Measurements from ENCODE around the gene SEMA3B. TPM values are rescaled to one million over a fixed set of nuclear protein-coding genes. Genes with fewer than 3 reads are reported as not detected.
"Not testable (repeated sequence)": the region's sequence is repeated elsewhere in the genome, so short reads cannot be mapped to it uniquely, and the experiment has no call there.

The SEMA3B gene
- total RNA-seq, 4 donors from 2014 or later = 37.4 to 66.6 (median 46.4) TPM

- no peak for TF ChIP-seq EP300 (IDR thresholded peaks at IDR 0.05)
- peak; percentile 20 to 68 for TF ChIP-seq POLR2AphosphoS5 (IDR thresholded peaks at IDR 0.05)
- no peak for TF ChIP-seq CTCF (IDR thresholded peaks at IDR 0.05)
- peaks cover 23 to 48% (median 45%) of the 10 kb centered on the region in 4 donors for H3K4me1 ChIP-seq
- 78% methylated on average over 4 of the region's 14 CpGs for WGBS
- peaks cover 0 to 4% (median 0%) of the 10 kb centered on the region in 4 donors for H3K36me3 ChIP-seq
- H3K9me3 ChIP-seq = no peaks in the 10 kb centered on the region
- DNase-seq (ENCODE audit: extremely low spot score) = no peak
- intact Hi-C loops (cut with DNase I) = no loop called here
- H3K4me3 ChIP-seq = peak within 1 kb of the TSS; percentile 28 to 53 (median 36)
- H3K27ac ChIP-seq (replicated peaks in 1 of 4) = peak within 1 kb of the TSS; percentile 64 to 91 (median 70)
- H3K27me3 ChIP-seq = no peaks in the 10 kb centered on the region
These were observed 34.3 kb downstream of the SEMA3B start, which contains the start of gene HYAL1 for GRCh38 chr3:50303013-50303815. Gene HYAL1, minus strand, starts transcription at chr3:50303574. Its CDS starts 618 bp downstream, at chr3:50302956.

GRCh38 chr3:50304601-50305000 lies 35.7 kb downstream of the SEMA3B start:
- H3K36me3 ChIP-seq = peaks cover 0 to 10% (median 4%) of the 10 kb centered on the region in 4 donors
- DNase-seq (ENCODE audit: extremely low spot score) = no peak
- H3K4me3 ChIP-seq = no peak overlapping the region
- intact Hi-C loops (cut with DNase I) = no loop called here
- H3K27ac ChIP-seq (replicated peaks in 1 of 4) = no peak overlapping the region
- no peaks in the 10 kb centered on the region for H3K9me3 ChIP-seq
- no peaks in the 10 kb centered on the region for H3K27me3 ChIP-seq
- TF ChIP-seq POLR2A (IDR thresholded peaks at IDR 0.05; ENCODE audit: low read depth) = no peak
- TF ChIP-seq CTCF (IDR thresholded peaks at IDR 0.05) = no peak
- no peak for TF ChIP-seq EP300 (IDR thresholded peaks at IDR 0.05)
- TF ChIP-seq POLR2AphosphoS5 (IDR thresholded peaks at IDR 0.05) = no peak
- peaks cover 16 to 40% (median 37%) of the 10 kb centered on the region in 4 donors for H3K4me1 ChIP-seq

GRCh38 chr3:50312041-50312440 lies 43.1 kb downstream of the SEMA3B start:
- Histone ChIP-seq H3K4me1 (peaks cover 6 to 24% (median 9%) of the 10 kb centered on the region in 4 donors), H3K36me3 (peaks cover 0 to 40% (median 26%) of the 10 kb centered on the region in 4 donors)
- WGBS = no CpG with 5 or more reads among the region's 32 CpGs
- intact Hi-C loops (cut with DNase I); H3K9me3 ChIP-seq; H3K4me3 ChIP-seq; H3K27me3 ChIP-seq; H3K27ac ChIP-seq (replicated peaks in 1 of 4); DNase-seq (ENCODE audit: extremely low spot score): not testable (repeated sequence)

- H3K27ac ChIP-seq (replicated peaks in 1 of 4) = no peak overlapping the region
- WGBS = 71% methylated on average over 3 of the region's 3 CpGs
- no peaks in the 10 kb centered on the region for H3K27me3 ChIP-seq
- no peak overlapping the region for H3K4me3 ChIP-seq
- intact Hi-C loops (cut with DNase I) = no loop called here
- peaks cover 29 to 47% (median 32%) of the 10 kb centered on the region in 4 donors for H3K4me1 ChIP-seq
- H3K9me3 ChIP-seq = no peaks in the 10 kb centered on the region
- DNase-seq (ENCODE audit: extremely low spot score) = no peak
- H3K36me3 ChIP-seq = peaks cover 0 to 56% (median 46%) of the 10 kb centered on the region in 4 donors
- no peak for TF ChIP-seq POLR2AphosphoS5 (IDR thresholded peaks at IDR 0.05)
These were observed 45.4 kb downstream of the SEMA3B start for GRCh38 chr3:50314342-50314741.

- WGBS = 96% methylated on average over 4 of the region's 4 CpGs
- Histone ChIP-seq H3K27ac (replicated peaks in 1 of 4) (no peak overlapping the region), H3K9me3 (no peaks in the 10 kb centered on the region), H3K36me3 (peaks cover 0 to 60% (median 49%) of the 10 kb centered on the region in 4 donors), H3K4me3 (no peak overlapping the region), H3K4me1 (peaks cover 33 to 48% (median 36%) of the 10 kb centered on the region in 4 donors), H3K27me3 (no peaks in the 10 kb centered on the region)
- no peak for DNase-seq (ENCODE audit: extremely low spot score)
- TF ChIP-seq EP300 (IDR thresholded peaks at IDR 0.05) (no peak), POLR2A (IDR thresholded peaks at IDR 0.05; ENCODE audit: low read depth) (no peak), POLR2AphosphoS5 (IDR thresholded peaks at IDR 0.05) (no peak), CTCF (IDR thresholded peaks at IDR 0.05) (no peak)
- intact Hi-C loops (cut with DNase I) = no loop called here
These were observed 45.9 kb downstream of the SEMA3B start for GRCh38 chr3:50314816-50315215.

Measured in esophagus muscularis mucosa (tissue), 4 donors.